Activated T-cell treated with anti-CD3 and anti-CD28 coated beads, Interleukin-2, amount 50 U/mL, for 24 hours (primary cell): ENCODE data around the gene ACY1.

Source experiments
- DNase-seq: peaks from one replicate; pipeline ENCODE4 v3.0.0-alpha.2; 2020
- H3K27ac Mint-ChIP-seq: 2 replicates; pipeline ENCODE4 v1.8.0; 2020; ENCODE audit warnings: mild to moderate bottlenecking, mixed read lengths
- H3K27me3 Mint-ChIP-seq: 2 replicates; pipeline ENCODE4 v1.8.0; 2020; ENCODE audit warnings: mixed read lengths
- H3K36me3 Mint-ChIP-seq: 2 replicates; pipeline ENCODE4 v1.8.0; 2020; ENCODE audit warnings: low read depth, mixed read lengths
- H3K4me1 Mint-ChIP-seq: 2 replicates; pipeline ENCODE4 v1.8.0; 2020; ENCODE audit warnings: low read depth, mixed read lengths
- H3K4me3 Mint-ChIP-seq: 2 replicates; pipeline ENCODE4 v1.8.0; 2020; ENCODE audit warnings: mild to moderate bottlenecking, moderate library complexity, mixed read lengths
- H3K9me3 Mint-ChIP-seq: 2 replicates; pipeline ENCODE4 v1.8.0; 2020; ENCODE audit warnings: mixed read lengths

ACY1 gene

DNA sequence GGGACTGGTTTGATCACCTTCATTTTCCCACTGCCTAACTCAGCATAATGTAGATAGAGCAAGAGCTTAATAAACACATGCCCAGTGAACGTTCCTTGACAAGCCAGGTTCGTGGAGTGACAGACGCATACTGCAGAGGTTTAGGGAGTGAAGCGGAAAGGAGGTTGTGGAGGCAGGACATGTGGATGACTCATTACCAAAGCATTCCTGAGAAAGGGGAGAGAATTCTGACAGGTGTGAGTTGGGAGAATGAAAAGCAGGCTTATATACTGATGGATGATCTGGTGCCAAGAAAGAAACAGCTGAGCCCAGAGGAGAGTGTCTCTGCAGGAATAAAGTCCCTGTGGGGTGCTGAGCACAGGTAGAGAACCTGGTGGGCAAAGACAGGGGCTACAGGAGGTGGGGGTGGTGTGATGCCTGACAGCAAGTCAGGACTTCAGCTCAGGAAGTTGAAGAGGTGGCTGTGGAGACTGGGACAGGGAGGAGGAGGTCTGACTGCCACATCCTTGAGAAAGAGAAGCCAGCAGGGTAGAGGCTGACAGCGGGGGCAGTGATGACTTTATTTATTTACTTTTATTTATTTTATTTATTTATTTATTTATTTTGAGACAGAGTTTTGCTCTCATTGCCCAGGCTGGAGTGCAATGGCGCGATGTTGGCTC is 14.7 kb downstream of the ACY1 start:
- Mint-ChIP-seq H3K27ac (no peak overlapping the region), H3K27me3 (no peaks in the 10 kb centered on the region), H3K36me3 (peaks cover 28% of the 10 kb centered on the region), H3K4me3 (no peak overlapping the region), H3K9me3 (no peaks in the 10 kb centered on the region), H3K4me1 (peaks cover 23% of the 10 kb centered on the region)
- DNase-seq = no peak

DNA sequence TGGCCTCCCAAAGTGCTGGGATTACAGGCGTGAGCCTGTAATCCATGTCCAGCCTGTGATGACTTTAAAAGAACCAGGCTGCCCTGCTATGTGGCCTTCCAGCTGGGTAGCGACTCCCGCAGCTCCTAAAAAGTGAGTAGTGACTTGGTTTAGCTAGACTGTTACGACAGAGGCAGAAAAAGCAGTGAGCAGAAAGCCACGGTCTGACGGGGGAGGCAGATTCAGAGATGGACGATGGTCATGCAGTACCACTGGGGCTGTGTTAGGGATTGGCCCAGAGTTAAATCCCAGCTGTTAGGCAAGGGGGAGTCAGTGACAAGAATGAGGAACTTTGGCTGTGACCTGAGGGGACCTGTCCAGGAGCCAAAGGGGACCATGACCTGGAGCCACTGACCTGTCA is 15.4 kb downstream of the ACY1 start:
- Mint-ChIP-seq H3K4me3 (no peak overlapping the region), H3K36me3 (peaks cover 21% of the 10 kb centered on the region), H3K27me3 (no peaks in the 10 kb centered on the region), H3K27ac (no peak overlapping the region), H3K9me3 (no peaks in the 10 kb centered on the region), H3K4me1 (peaks cover 17% of the 10 kb centered on the region)
- DNase-seq = no peak

DNA sequence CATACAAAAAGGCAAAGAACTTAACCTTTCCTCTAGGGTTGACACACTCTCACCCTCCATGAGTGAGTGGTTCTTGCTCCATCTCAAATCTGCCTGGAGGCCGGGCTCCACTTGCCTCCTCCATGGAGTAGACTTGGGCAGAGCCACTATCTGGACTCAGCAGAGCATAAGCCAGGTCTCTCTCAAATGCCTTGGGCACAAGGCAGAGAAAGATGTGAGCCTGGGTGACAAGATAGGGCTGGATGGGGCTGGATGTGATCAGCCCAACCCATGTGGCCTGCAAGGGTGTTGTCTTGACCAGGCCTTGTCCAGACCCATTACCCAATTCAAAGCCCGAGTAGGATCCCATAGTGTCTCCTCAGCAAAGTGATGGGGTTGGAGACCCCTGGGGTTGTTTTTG is 16.5 kb downstream of the ACY1 start:
- Mint-ChIP-seq H3K4me1 (peaks cover 8% of the 10 kb centered on the region), H3K9me3 (no peaks in the 10 kb centered on the region), H3K36me3 (peaks cover 10% of the 10 kb centered on the region), H3K27ac (no peak overlapping the region), H3K27me3 (no peaks in the 10 kb centered on the region), H3K4me3 (no peak overlapping the region)
- DNase-seq = no peak

DNA sequence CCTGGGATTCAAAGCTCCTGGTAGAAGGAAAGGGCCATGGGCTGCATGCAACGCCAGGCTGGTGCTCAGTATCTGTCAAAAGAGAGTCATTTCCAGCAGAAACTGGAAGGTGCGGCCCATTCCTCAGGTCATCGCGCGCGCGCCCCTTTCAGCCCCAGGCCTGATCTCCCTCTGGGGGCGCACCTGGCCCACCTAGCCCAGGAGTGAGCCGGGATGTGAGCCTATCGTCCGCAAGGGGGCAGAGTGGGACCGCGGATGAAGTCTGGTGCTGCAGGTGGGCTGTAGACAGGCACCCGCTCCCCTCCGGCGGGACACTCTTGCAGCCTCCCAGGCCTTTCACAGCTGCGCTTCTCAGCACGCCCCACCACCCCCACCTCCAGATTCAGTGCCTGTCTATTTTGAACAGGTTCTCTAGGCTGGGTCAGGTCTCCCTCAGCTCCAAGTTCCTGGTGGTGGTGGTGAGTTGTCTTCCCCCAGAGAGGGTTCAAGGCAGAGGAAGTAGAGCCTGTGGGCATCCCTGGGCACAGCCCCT is 18.2 kb downstream of the ACY1 start:
- no peak overlapping the region for H3K4me3 Mint-ChIP-seq
- DNase-seq = peak; percentile 90

DNA sequence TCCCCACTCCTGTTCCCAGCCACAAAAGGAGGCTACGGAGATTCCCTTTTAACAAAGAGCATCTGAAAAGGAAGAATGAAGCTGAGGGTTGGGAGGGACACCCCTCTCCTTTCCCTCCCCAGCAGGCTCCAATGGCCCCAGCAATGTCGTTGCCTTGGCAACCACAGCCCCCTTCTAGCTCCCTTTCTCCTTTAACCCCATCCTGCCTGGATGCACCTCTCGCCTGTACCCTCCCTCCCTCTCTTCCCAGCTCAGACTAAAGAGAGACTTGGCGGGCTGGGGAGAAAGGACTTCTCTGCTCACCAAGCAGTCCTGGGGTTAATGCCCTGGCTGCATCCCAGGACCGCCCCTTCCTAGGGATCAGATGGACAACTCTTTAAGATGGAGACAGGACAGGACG is 19.4 kb downstream of the ACY1 start:
- Mint-ChIP-seq H3K4me3 (no peak overlapping the region), H3K27me3 (no peaks in the 10 kb centered on the region), H3K27ac (no peak overlapping the region), H3K36me3 (no peaks in the 10 kb centered on the region), H3K4me1 (peaks cover 15% of the 10 kb centered on the region), H3K9me3 (no peaks in the 10 kb centered on the region)
- DNase-seq = no peak

More for the DNA sequence above, 18.2 kb downstream of the ACY1 start:
- Mint-ChIP-seq H3K4me1 (peaks cover 15% of the 10 kb centered on the region), H3K27me3 (no peaks in the 10 kb centered on the region), H3K9me3 (no peaks in the 10 kb centered on the region), H3K36me3 (no peaks in the 10 kb centered on the region), H3K27ac (no peak overlapping the region)

DNA sequence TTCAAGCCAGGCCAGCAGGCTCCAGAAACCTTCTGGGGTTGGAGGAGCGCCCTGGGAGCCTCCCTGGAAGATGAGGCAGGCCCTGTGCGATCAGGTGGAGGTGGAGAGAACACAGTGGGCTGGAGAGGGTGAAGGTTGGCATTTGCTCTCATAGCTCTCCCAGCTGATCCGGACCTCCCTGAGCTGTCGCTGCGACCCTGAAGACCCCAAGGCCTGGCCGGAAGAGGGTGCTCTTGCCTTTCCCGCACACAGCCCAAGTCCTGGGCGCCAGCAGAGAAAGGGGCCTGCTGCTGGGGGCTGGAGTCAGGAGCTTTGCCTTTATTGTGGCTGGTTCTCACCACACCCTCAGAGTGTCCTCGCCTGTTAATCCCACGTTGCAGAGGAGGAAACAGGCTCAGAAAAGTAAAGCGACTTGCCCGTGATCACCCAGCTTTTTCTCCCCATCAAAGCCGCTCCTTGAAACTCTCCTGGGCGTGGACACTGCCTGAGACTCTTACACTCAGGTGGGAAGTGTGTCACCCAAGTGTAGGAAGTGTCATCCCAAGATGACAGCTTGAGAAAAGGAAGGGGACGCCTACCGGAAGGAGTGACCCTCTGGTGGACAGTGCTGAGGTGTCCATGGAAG is 20.9 kb downstream of the ACY1 start:
- Mint-ChIP-seq H3K36me3 (no peaks in the 10 kb centered on the region), H3K27ac (no peak overlapping the region), H3K4me1 (peaks cover 15% of the 10 kb centered on the region), H3K27me3 (no peaks in the 10 kb centered on the region), H3K4me3 (no peak overlapping the region), H3K9me3 (no peaks in the 10 kb centered on the region)
- DNase-seq = no peak

DNA sequence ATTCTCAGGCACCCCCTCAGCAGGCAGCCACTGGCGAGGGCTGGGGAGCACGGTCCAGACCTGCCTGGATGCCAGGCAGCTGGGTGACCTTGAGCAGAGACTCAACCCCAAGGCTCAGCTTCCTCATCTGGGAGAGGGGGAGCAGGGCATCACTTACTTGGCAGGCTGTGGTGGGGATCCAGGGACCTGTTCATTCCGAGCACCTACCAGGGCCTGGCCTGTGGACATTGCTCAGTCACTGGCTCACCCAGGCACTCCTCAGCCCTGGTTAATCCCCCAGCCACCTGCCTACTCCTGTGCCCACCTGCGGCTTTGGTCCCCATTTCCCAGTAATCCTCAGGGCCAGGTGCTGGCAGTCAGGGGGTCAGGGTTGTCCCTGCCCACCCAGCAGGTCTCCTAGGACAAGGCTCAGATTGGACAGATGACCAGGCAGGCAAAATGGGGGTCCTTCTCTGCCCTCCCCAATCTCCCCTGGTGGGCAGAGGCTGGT is 21.6 kb downstream of the ACY1 start:
- H3K27me3 Mint-ChIP-seq = no peaks in the 10 kb centered on the region
- DNase-seq = no peak
- no peak overlapping the region for H3K27ac Mint-ChIP-seq
- H3K4me3 Mint-ChIP-seq = no peak overlapping the region
- H3K36me3 Mint-ChIP-seq = no peaks in the 10 kb centered on the region
- H3K4me1 Mint-ChIP-seq = peaks cover 15% of the 10 kb centered on the region
- H3K9me3 Mint-ChIP-seq = no peaks in the 10 kb centered on the region

DNA sequence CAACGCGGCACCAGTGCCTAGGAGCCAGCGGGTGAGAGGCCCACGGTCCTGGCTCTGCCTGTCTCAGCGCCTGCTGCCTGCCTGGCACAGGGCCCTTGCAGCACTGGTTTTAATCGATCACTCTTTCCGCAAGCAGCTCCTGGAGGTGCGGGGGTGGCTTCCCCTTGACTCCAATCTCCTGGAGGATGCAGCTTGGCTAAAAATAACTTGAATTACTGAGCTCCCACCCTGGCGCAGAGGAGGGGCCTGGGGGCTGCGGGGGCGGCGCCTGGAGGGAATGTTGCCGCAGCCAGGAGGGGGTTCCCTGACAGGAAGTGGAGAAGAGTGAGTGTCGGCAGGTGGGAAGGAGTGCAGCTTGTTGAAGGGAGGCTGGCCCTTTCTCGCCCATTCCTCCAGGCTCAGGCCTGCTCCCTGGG is 22.2 kb downstream of the ACY1 start:
- H3K4me3 Mint-ChIP-seq = no peak overlapping the region

DNA sequence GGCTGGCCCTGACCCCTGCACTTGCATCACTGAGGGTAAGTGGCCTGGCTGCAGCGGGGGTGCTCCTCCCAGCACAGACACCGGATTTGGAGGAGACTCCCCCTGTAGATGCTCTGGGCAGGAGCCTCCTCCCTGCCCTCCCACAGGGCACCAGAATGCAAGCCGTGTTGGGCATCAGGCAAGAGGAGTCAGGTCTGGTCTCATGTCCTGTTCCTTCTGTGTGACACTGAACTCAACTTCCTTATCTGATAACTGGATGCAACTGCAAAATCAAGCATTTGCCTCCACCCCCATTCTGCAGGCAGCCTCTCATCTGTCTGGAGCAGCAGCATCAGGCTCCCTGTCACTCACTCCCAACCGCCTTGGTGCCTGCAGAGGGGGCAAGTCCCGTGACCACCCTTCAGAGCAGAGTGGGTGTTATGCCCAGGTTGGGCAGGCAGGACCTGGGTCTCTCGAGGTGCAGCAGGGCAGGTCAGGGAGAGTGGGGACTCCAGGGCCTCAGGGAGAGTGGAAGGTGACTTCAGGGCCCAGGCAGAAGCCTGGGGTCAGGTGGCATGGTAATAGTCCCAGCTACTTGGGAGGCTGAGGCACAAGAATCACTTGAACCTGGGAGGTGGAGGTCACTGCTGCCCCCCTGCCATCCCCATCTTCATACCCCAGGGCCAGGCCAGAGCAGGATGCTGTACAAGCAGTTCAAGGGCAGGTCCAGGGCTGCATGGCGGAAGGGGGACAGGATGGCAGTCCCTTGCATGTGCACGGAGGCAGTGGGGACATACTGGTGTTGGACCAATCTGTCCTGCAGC is 22.9 kb downstream of the ACY1 start:
- no peaks in the 10 kb centered on the region for H3K36me3 Mint-ChIP-seq
- H3K27ac Mint-ChIP-seq = no peak overlapping the region
- no peaks in the 10 kb centered on the region for H3K27me3 Mint-ChIP-seq
- no peak for DNase-seq
- H3K9me3 Mint-ChIP-seq = no peaks in the 10 kb centered on the region
- H3K4me1 Mint-ChIP-seq = peaks cover 15% of the 10 kb centered on the region
- H3K4me3 Mint-ChIP-seq = no peak overlapping the region

More for the DNA sequence above, 22.2 kb downstream of the ACY1 start:
- H3K36me3 Mint-ChIP-seq = no peaks in the 10 kb centered on the region
- no peaks in the 10 kb centered on the region for H3K27me3 Mint-ChIP-seq
- no peak overlapping the region for H3K27ac Mint-ChIP-seq
- H3K9me3 Mint-ChIP-seq = no peaks in the 10 kb centered on the region
- peaks cover 15% of the 10 kb centered on the region for H3K4me1 Mint-ChIP-seq
- no peak for DNase-seq

DNA sequence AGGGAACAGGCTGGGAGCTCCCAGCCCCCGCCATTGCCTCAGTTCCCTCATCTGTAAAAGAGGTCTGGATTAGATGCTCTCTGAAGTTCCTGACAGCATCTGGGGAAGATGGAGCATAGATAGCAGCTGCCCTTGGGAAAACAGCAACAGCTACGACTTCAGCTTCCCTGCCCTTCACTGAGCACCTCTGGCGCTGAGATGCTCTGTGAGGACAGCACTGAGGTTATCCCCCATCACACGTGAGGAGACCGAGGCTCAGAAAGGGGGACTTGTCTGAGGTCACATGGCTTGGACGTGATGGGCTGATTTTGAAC is 23.4 kb downstream of the ACY1 start:
- H3K36me3 Mint-ChIP-seq = no peaks in the 10 kb centered on the region
- H3K27me3 Mint-ChIP-seq = no peaks in the 10 kb centered on the region
- no peak overlapping the region for H3K27ac Mint-ChIP-seq
- no peak overlapping the region for H3K4me3 Mint-ChIP-seq
- H3K9me3 Mint-ChIP-seq = no peaks in the 10 kb centered on the region
- DNase-seq = no peak
- H3K4me1 Mint-ChIP-seq = peaks cover 9% of the 10 kb centered on the region

DNA sequence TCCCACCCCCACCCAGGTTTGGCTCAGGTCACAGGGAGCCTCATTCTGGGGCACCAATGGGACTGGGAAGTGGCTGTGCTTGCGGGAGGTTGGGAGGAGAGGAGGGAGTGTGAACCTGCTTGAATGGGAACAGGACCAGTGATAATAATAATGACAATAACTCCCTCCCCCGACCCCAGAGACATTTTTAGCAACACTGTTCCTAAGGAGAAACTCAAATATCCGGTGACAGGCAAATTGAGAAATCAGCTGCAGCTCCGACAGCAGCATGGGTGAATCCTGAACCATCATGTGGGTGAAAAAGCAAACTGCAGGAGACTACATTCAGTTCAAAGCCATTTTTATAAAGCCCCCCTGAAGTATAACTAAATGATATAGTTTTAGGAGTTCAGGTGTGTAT is 24.0 kb downstream of the ACY1 start:
- H3K4me1 Mint-ChIP-seq = peaks cover 8% of the 10 kb centered on the region
- DNase-seq = no peak
- no peaks in the 10 kb centered on the region for H3K36me3 Mint-ChIP-seq
- no peak overlapping the region for H3K27ac Mint-ChIP-seq
- no peaks in the 10 kb centered on the region for H3K27me3 Mint-ChIP-seq
- no peaks in the 10 kb centered on the region for H3K9me3 Mint-ChIP-seq
- no peak overlapping the region for H3K4me3 Mint-ChIP-seq

DNA sequence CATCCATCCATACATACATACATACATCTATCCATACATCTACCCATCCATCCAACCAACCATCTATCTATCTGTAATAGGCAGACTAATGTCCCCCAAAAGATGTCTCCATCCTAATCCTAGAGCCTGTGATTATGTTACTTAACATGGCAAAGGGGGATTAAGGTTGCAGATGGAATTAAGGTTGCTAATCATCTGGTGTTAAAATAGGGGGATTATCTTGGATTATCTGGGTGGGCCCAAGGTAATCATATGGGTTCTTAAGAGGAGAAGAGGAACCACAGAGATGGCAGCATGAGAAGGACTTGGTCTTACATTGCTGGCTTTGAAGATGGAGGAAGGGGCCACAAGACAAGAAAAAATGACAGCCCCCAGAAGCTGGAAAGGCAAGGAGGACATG is 27.1 kb downstream of the ACY1 start:
- DNase-seq = no peak
- no peak overlapping the region for H3K4me3 Mint-ChIP-seq
- no peaks in the 10 kb centered on the region for H3K36me3 Mint-ChIP-seq
- no peak overlapping the region for H3K27ac Mint-ChIP-seq
- H3K4me1 Mint-ChIP-seq = peaks cover 8% of the 10 kb centered on the region
- H3K27me3 Mint-ChIP-seq = no peaks in the 10 kb centered on the region
- H3K9me3 Mint-ChIP-seq = no peaks in the 10 kb centered on the region

DNA sequence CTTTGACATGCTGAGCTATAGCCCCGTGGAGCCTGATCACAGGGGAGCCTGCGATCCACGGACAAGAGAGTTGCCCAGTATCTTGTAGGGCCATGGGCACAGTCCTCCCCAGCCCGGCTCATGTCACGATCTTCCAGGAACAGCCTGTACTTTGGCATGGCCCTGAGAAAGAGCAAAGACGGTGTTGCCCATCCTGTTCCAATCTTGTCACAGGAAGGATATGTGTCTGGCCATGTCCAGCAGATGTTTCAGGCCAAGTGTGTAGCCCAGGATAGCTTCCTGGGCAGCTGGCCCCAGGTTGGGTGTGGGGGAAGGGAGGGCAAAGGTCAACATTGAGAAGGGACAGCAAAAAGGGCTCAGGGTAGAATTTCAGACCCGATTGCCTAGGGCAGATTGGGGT is 29.4 kb downstream of the ACY1 start:
- H3K4me1 Mint-ChIP-seq = no peaks in the 10 kb centered on the region
- no peak for DNase-seq

DNA sequence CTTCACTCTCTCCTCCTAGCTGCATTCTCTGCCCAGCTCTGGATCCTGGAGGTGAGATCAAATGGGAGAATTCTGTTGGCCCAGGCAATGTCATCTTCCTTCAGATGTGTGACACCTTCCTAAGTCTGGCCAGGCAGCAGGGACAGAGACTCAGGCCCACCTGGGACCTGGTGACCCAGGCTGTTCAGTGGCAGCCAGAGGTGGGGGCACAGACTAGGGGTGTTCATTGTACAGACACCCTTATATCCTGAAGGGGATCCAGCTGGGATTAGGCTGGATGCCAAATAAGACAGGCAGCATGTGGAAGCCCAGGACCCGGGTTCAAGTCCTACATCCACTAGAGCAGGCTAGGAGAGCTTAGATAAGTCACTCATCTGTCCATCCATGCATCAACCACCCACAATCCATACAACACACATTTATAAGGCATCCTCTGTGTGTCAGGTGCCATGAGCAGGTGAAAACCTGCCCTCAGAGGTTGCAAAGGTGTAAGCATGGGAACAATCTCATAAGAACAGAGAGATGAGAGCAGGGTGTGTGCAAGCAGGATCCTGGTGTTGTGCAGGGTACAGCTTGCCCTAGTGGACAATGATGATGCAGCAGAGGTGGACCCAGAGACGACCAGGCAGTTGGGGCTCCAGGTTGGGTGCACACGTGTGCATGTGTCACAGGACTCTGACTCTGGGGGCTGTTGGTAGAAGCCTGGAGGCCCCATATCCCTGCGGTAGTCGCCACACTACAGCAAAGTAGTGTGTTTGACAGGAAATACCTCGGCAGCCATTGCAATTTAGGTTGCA is 30.7 kb downstream of the ACY1 start:
- H3K36me3 Mint-ChIP-seq = no peaks in the 10 kb centered on the region

More for the DNA sequence above, 29.4 kb downstream of the ACY1 start:
- H3K4me3 Mint-ChIP-seq = no peak overlapping the region
- no peaks in the 10 kb centered on the region for H3K9me3 Mint-ChIP-seq
- H3K27ac Mint-ChIP-seq = no peak overlapping the region
- no peaks in the 10 kb centered on the region for H3K36me3 Mint-ChIP-seq
- H3K27me3 Mint-ChIP-seq = no peaks in the 10 kb centered on the region

More for the DNA sequence above, 30.7 kb downstream of the ACY1 start:
- Mint-ChIP-seq H3K27me3 (no peaks in the 10 kb centered on the region), H3K4me1 (no peaks in the 10 kb centered on the region), H3K4me3 (no peak overlapping the region), H3K27ac (no peak overlapping the region), H3K9me3 (no peaks in the 10 kb centered on the region)
- DNase-seq = no peak
